ENCODE measurements around the gene NR2F1-AS1. TPM values are rescaled to one million over a fixed set of nuclear protein-coding genes. Genes with fewer than 3 reads are reported as not detected.

NR2F1-AS1 gene
- total and polyA plus RNA-seq, 2 of the 4 experiments (the other 2 are of a cell fraction): 12.5 to 12.8 TPM

DNA sequence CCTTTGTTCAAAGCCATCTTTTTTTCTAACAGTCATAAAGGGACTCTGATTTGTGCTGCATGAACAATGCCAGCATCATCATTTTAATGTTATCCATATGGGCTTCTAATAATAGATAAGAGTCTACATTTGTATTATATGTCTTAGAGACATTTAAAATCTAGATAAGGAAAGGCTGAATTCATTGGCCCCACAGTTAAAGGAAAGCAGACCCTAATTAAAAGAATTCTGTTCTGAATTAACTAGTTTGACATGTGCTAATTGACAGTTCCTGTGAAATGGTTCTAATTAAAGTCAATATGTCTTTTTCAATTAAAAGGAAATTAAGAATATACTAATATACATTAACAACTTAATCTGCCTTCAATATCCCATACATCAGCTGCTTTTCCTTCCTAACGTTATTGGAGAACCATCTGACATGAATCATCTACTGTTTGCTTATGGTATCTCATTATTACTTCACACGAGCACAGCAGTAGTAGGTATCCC is 104.7 kb downstream of the NR2F1-AS1 start:
- no peak for ATAC-seq (ENCODE audit: low read depth)
- no peaks in the 10 kb centered on the region for H3K9me1 ChIP-seq (ENCODE audit: insufficient read depth, low read length)
- no peak overlapping the region for H3K18ac ChIP-seq (ENCODE audit: low read depth, low read length)
- no peak overlapping the region for H3K14ac ChIP-seq (replicated peaks; ENCODE audit: low read depth, low read length)
- H2BK20ac ChIP-seq (ENCODE audit: low read depth, low read length): no peak overlapping the region
- H2BK120ac ChIP-seq (ENCODE audit: low read depth, low read length): no peak overlapping the region
- no peaks in the 10 kb centered on the region for H4K20me1 ChIP-seq (ENCODE audit: insufficient read depth, low read length)
- H3K4me1 ChIP-seq (ENCODE audit: control insufficient read depth, insufficient read depth, low read length): no peaks in the 10 kb centered on the region
- peaks cover 4% of the 10 kb centered on the region for H3K9me3 ChIP-seq (ENCODE audit: control insufficient read depth, insufficient read depth, low read length)
- in situ Hi-C loops (cut with MboI; ENCODE audit: low sequenced_read_pairs): no loop called here
- CTCF ChIA-PET: no interaction called here
- no CpG with 5 or more reads among the region's 2 CpGs for WGBS, 2 experiments (ENCODE audit: extremely low coverage in 2 of 2, insufficient read length in 1 of 2)
- H2BK5ac ChIP-seq (ENCODE audit: low read depth, low read length, poor library complexity, severe bottlenecking): no peak overlapping the region
- no peak overlapping the region for H2AK9ac ChIP-seq (replicated peaks; ENCODE audit: low read depth, low read length, poor library complexity)
- H3K27ac ChIP-seq (ENCODE audit: insufficient read depth, low read length): no peak overlapping the region
- peak; percentile 33 for DNase-seq
- H3K4me2 ChIP-seq (ENCODE audit: low read depth, low read length): no peak overlapping the region
- H3K56ac ChIP-seq (ENCODE audit: extremely low read depth, insufficient read depth, low read length): no peak overlapping the region
- POLR2A ChIA-PET (ENCODE audit: unreplicated experiment): no interaction called here
- no peaks in the 10 kb centered on the region for H3K27me3 ChIP-seq (ENCODE audit: control insufficient read depth, insufficient read depth, low read length)
- no peak overlapping the region for H3K4me3 ChIP-seq (ENCODE audit: insufficient read depth, low read depth, low read length)
- no peak overlapping the region for H2AFZ ChIP-seq (replicated peaks; ENCODE audit: low read length, poor library complexity)
- no peak overlapping the region for H2BK15ac ChIP-seq (ENCODE audit: low read depth, low read length)
- no peak overlapping the region for H4K91ac ChIP-seq (ENCODE audit: insufficient read depth, low read depth, low read length)
- no peak overlapping the region for H4K8ac ChIP-seq (ENCODE audit: low read depth in 2 of 2, low read length in 2 of 2)
- H2AK5ac ChIP-seq (ENCODE audit: low read depth, low read length): no peak overlapping the region
- H3K4ac ChIP-seq (ENCODE audit: low read depth, low read length): no peak overlapping the region
- H4K5ac ChIP-seq (ENCODE audit: low read depth, low read length): no peak overlapping the region
- dilution Hi-C loops (cut with HindIII; ENCODE audit: low sequenced_read_pairs, unreplicated experiment): no loop called here
- H3K79me1 ChIP-seq (ENCODE audit: low read depth in 1 of 2, low read length in 2 of 2): no peaks in the 10 kb centered on the region; a peak in 1 of 4 replicates
- H3K9ac ChIP-seq (ENCODE audit: low read depth, low read length): no peak overlapping the region
- BruUV-seq (replicated peaks): no TSS peak
- H3K36me3 ChIP-seq (ENCODE audit: control insufficient read depth, insufficient read depth, low read length): no peaks in the 10 kb centered on the region
- TF ChIP-seq RAD21 (IDR thresholded peaks at IDR 0.05; ENCODE audit: low read length): no peak
- TF ChIP-seq FOS (IDR thresholded peaks at IDR 0.05; ENCODE audit: low read depth, low read length): no peak
- no peak for TF ChIP-seq RFX5 (IDR thresholded peaks at IDR 0.05; ENCODE audit: low read depth, low read length)
- TF ChIP-seq, protein P1, sequence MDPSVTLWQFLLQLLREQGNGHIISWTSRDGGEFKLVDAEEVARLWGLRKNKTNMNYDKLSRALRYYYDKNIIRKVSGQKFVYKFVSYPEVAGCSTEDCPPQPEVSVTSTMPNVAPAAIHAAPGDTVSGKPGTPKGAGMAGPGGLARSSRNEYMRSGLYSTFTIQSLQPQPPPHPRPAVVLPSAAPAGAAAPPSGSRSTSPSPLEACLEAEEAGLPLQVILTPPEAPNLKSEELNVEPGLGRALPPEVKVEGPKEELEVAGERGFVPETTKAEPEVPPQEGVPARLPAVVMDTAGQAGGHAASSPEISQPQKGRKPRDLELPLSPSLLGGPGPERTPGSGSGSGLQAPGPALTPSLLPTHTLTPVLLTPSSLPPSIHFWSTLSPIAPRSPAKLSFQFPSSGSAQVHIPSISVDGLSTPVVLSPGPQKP (IDR thresholded peaks at IDR 0.05; ENCODE audit: borderline replicate concordance, low read depth, low read length): no peak
- TF ChIP-seq MAZ (IDR thresholded peaks at IDR 0.05; ENCODE audit: borderline replicate concordance, low read depth, low read length): no peak
- TF ChIP-seq POLR2A (IDR thresholded peaks at IDR 0.05; ENCODE audit: low read depth, low read length): no peak
- TF ChIP-seq, protein P2, sequence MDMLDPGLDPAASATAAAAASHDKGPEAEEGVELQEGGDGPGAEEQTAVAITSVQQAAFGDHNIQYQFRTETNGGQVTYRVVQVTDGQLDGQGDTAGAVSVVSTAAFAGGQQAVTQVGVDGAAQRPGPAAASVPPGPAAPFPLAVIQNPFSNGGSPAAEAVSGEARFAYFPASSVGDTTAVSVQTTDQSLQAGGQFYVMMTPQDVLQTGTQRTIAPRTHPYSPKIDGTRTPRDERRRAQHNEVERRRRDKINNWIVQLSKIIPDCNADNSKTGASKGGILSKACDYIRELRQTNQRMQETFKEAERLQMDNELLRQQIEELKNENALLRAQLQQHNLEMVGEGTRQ (IDR thresholded peaks at IDR 0.05; ENCODE audit: low read depth, low read length): no peak
- intact Hi-C loops (cut with micrococcal nuclease): no loop called here
- H3K23ac ChIP-seq (ENCODE audit: low read depth, low read length): no peak overlapping the region

Data from IMR-90 (cell line).